A549 (cell line): ENCODE results near the gene BRAT1. TPM values are rescaled to one million over a fixed set of nuclear protein-coding genes. Genes with fewer than 3 reads are reported as not detected.

Experiments
- ATAC-seq, 2 experiments: fragments of 200-7000 bp in 1 of 2; fragments of >200 bp in 1 of 2; cut with Nextera tagmentation in 1 of 2; cut with Tn5 transposase in 1 of 2; 3 replicates each; pipeline versions ENCODE4 v1.8.0 to v1.9.1; 2018 to 2020; ENCODE audit warnings: mild to moderate bottlenecking in 1 of 2, moderate library complexity in 1 of 2
- CTCF ChIA-PET: fragments of 300-600 bp; sonication (Branson Sonifier 250); formaldehyde crosslinking; extraction: SDS; loops from one replicate; lab custom pipeline; 2021; ENCODE audit warnings: antibody characterized with exemption, inconsistent platforms; lab: Yijun Ruan, JAX
- POLR2A ChIA-PET: fragments of 350-600 bp; formaldehyde crosslinking; extraction: SDS; loops from one replicate; lab custom pipeline; 2021; ENCODE audit warnings: antibody characterized with exemption, inconsistent platforms; lab: Yijun Ruan, JAX
- DNase-seq, 2 experiments: peaks; one replicate each; pipeline versions ENCODE4 v3.0.0 to v3.0.0-alpha.2; 2011 to 2016; ENCODE audit warnings: low read depth in 1 of 2, low spot score in 1 of 2
- FAIRE-seq: peaks from 2 replicates; lab custom pipeline; 2011; peaks lifted over from hg19 to GRCh38; lab: Jason Lieb, UNC
- H3K27ac ChIP-seq, 2 experiments: fragments of >200 bp; sonication (Bioruptor Twin); formaldehyde crosslinking; 3 replicates each; pipeline ENCODE4 v1.5.1; 2016 to 2017
- H3K4me1 ChIP-seq: fragments of >200 bp; sonication (Bioruptor Twin); formaldehyde crosslinking; 3 replicates; pipeline ENCODE4 v1.6.1; 2016
- H3K4me2 ChIP-seq: fragments of >200 bp; sonication (Bioruptor Twin); formaldehyde crosslinking; 3 replicates; pipeline ENCODE4 v1.6.1; 2016
- H3K4me3 ChIP-seq: fragments of >200 bp; sonication (Bioruptor Twin); formaldehyde crosslinking; 3 replicates; pipeline ENCODE4 v1.5.1; 2016
- H3K9me3 ChIP-seq: fragments of >200 bp; sonication (Bioruptor Twin); formaldehyde crosslinking; 3 replicates; pipeline ENCODE4 v1.6.1; 2016
- CBX2 ChIP-seq: fragments of 200-600 bp; sonication (generic); IDR thresholded peaks from 2 replicates; pipeline ENCODE4 v1.6.1; 2016; ENCODE audit warnings: low read depth, mild to moderate bottlenecking, borderline replicate concordance
- CBX8 ChIP-seq: fragments of 200-600 bp; sonication (generic); IDR thresholded peaks from 2 replicates; pipeline ENCODE4 v1.6.1; 2016
- CHD2 ChIP-seq: fragments of 150-350 bp; IDR thresholded peaks from 2 replicates; pipeline ENCODE4 v1.6.1; 2014; ENCODE audit warnings: low read length; ENCODE audit not compliant: partially characterized antibody
- ESRRA ChIP-seq: fragments of 150-350 bp; IDR thresholded peaks from 2 replicates; pipeline ENCODE4 v1.6.1; 2014; ENCODE audit warnings: mild to moderate bottlenecking, low read length, borderline replicate concordance
- GATA3 ChIP-seq: IDR thresholded peaks from 2 replicates; pipeline ENCODE4 v1.6.1; 2012; ENCODE audit warnings: borderline replicate concordance
- HDAC2 ChIP-seq: fragments of 200-600 bp; sonication (generic); IDR thresholded peaks from 2 replicates; pipeline ENCODE4 v1.6.1; 2016
- HMGXB4 ChIP-seq: fragments of 250-450 bp; sonication (Bioruptor Pico); IDR thresholded peaks from 2 replicates; pipeline ENCODE4 v1.5.0; 2021; ENCODE audit warnings: mild to moderate bottlenecking, moderate library complexity, borderline replicate concordance
- HOXA7 ChIP-seq: fragments of 250-450 bp; sonication (Bioruptor Pico); IDR thresholded peaks from 2 replicates; pipeline ENCODE4 v1.5.0; 2020; ENCODE audit warnings: mild to moderate bottlenecking, moderate library complexity
- HOXB5 ChIP-seq: fragments of 250-450 bp; sonication (Bioruptor Pico); IDR thresholded peaks from 2 replicates; pipeline ENCODE4 v1.5.0; 2020; ENCODE audit warnings: mild to moderate bottlenecking, moderate library complexity
- JUN ChIP-seq, 2 experiments: fragments of >200 bp; sonication (Bioruptor Twin); formaldehyde crosslinking; IDR thresholded peaks; 2 replicates in 1 of 2; 3 replicates in 1 of 2; pipeline ENCODE4 v1.6.1; 2016 to 2017
- JUNB ChIP-seq: fragments of >200 bp; sonication (Bioruptor Twin); formaldehyde crosslinking; IDR thresholded peaks from 2 replicates; pipeline ENCODE4 v1.6.1; 2016
- KDM1A ChIP-seq: fragments of 200-600 bp; sonication (generic); IDR thresholded peaks from 2 replicates; pipeline ENCODE4 v1.6.1; 2016; ENCODE audit warnings: low read depth, mild to moderate bottlenecking
- MAX ChIP-seq: IDR thresholded peaks from 2 replicates; pipeline ENCODE4 v1.6.1; 2012
- NFE2L2 ChIP-seq: fragments of 150-350 bp; conservative IDR thresholded peaks from 2 replicates; pipeline ENCODE4 v1.6.1; 2014; ENCODE audit warnings: low read length
- NR3C1 ChIP-seq: fragments of >200 bp; sonication (Bioruptor Twin); formaldehyde crosslinking; IDR thresholded peaks from 3 replicates; pipeline ENCODE4 v1.6.1; 2017
- PBX3 ChIP-seq: IDR thresholded peaks from 2 replicates; pipeline ENCODE4 v1.6.1; 2012
- POLR2A ChIP-seq: IDR thresholded peaks from 2 replicates; pipeline ENCODE4 v1.6.1; 2012; ENCODE audit warnings: mild to moderate bottlenecking, low read length
- RAD21 ChIP-seq, 2 experiments: fragments of >200 bp in 1 of 2; sonication (Bioruptor Twin) in 1 of 2; formaldehyde crosslinking in 1 of 2; IDR thresholded peaks in 1 of 2; conservative IDR thresholded peaks in 1 of 2; 2 replicates in 1 of 2; 3 replicates in 1 of 2; pipeline ENCODE4 v1.6.1; 2012 to 2018; ENCODE audit warnings: inconsistent platforms in 1 of 2
- RARB ChIP-seq: fragments of 250-450 bp; sonication (Bioruptor Pico); IDR thresholded peaks from 2 replicates; pipeline ENCODE4 v1.8.0; 2021; ENCODE audit warnings: mild to moderate bottlenecking, moderate library complexity
- TP53 ChIP-seq: fragments of 250-450 bp; sonication (Bioruptor Pico); IDR thresholded peaks from 2 replicates; pipeline ENCODE4 v1.5.0; 2021; ENCODE audit warnings: mild to moderate bottlenecking, moderate library complexity
- ZFP36 ChIP-seq: fragments of 450-650 bp; IDR thresholded peaks from 2 replicates; pipeline ENCODE4 v1.6.1; 2014; ENCODE audit warnings: borderline replicate concordance; ENCODE audit not compliant: partially characterized antibody
- ZNF302 ChIP-seq: fragments of 250-450 bp; sonication (Bioruptor Pico); IDR thresholded peaks from 2 replicates; pipeline ENCODE4 v1.9.0; 2021; ENCODE audit warnings: inconsistent platforms, mild to moderate bottlenecking, moderate library complexity
- ZSCAN20 ChIP-seq: fragments of 250-450 bp; sonication (Bioruptor Pico); IDR thresholded peaks from 2 replicates; pipeline ENCODE4 v1.8.0; 2022; ENCODE audit warnings: mild to moderate bottlenecking, moderate library complexity
- WGBS: methylation state at CpG from one replicate; pipeline ENCODE4 v1.1.6; 2017; ENCODE audit errors: missing lambda C conversion rate; 5-methylcytosine and 5-hydroxymethylcytosine counted together
- polyA plus RNA-seq, 4 experiments: library from polyadenylated mRNA; depleted of rRNA in 3 of 4; stranded (reverse); fragments of >200 nt; fragmentation: RNase III in 1 of 4; extraction: RNeasy Plus Mini Kit Qiagen cat#74134 plus additional on column Dnase treatment in 1 of 4; gene quantifications; 2 replicates in 3 of 4; 3 replicates in 1 of 4; pipeline ENCODE4 v1.2.3, GENCODE V29; 2011 to 2017
- TF ChIP-seq, protein P1 (sequence below): fragments of 450-650 bp; IDR thresholded peaks from 2 replicates; pipeline ENCODE4 v1.6.1; 2014; ENCODE audit warnings: antibody characterized with exemption
- TF ChIP-seq, protein P2 (sequence below): fragments of 250-450 bp; sonication (Bioruptor Pico); IDR thresholded peaks from 2 replicates; pipeline ENCODE4 v1.5.0; 2020; ENCODE audit warnings: low read depth, mild to moderate bottlenecking, moderate library complexity
- TF ChIP-seq, protein P3 (sequence below): IDR thresholded peaks from 2 replicates; pipeline ENCODE4 v1.6.1; 2012; ENCODE audit warnings: low read depth, borderline replicate concordance

BRAT1 gene
- polyA plus RNA-seq, 2 of the 4 experiments (the other 2 are of a cell fraction) = 11.9 to 25.6 TPM

GRCh38 chr7:2558629-2559282 lies 3.4 kb upstream of the BRAT1 start, which contains the start of gene IQCE (continued):
- TF ChIP-seq PBX3 (no peak), CHD2 (no peak), CBX8 (no peak), NR3C1 (no peak), HDAC2 (0 out of 2 replicates have a peak, but pooled peaks have one; percentile 66), ZNF302 (CRISPR knock-in tag) (no peak), TP53 (no peak), JUN (IDR thresholded peaks at IDR 0.05) (peak in 1 of 2 experiments; percentile 59; a peak in 2 of 5 replicates), RAD21 (conservative IDR thresholded peaks at IDR 0.05 in 1 of 2, IDR thresholded peaks at IDR 0.05 in 1 of 2) (peak in 1 of 2 experiments; percentile 13; a peak in 1 of 5 replicates), NFE2L2 (no peak), ESRRA (no peak), RARB (no peak), GATA3 (no peak), HOXB5 (CRISPR knock-in tag) (no peak), HOXA7 (CRISPR knock-in tag) (no peak), ZSCAN20 (no peak), KDM1A (peak; percentile 30; the same call in 1 of the 2 replicates), POLR2A (peak; percentile 25; the same call in 1 of the 2 replicates), MAX (peak; percentile 36; the same call in 1 of the 2 replicates), JUNB (no peak), HMGXB4 (CRISPR knock-in tag) (no peak)
- TF ChIP-seq, protein P1, sequence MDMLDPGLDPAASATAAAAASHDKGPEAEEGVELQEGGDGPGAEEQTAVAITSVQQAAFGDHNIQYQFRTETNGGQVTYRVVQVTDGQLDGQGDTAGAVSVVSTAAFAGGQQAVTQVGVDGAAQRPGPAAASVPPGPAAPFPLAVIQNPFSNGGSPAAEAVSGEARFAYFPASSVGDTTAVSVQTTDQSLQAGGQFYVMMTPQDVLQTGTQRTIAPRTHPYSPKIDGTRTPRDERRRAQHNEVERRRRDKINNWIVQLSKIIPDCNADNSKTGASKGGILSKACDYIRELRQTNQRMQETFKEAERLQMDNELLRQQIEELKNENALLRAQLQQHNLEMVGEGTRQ = no peak
- TF ChIP-seq, protein P2, sequence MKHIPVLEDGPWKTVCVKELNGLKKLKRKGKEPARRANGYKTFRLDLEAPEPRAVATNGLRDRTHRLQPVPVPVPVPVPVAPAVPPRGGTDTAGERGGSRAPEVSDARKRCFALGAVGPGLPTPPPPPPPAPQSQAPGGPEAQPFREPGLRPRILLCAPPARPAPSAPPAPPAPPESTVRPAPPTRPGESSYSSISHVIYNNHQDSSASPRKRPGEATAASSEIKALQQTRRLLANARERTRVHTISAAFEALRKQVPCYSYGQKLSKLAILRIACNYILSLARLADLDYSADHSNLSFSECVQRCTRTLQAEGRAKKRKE = no peak
- TF ChIP-seq, protein P3, sequence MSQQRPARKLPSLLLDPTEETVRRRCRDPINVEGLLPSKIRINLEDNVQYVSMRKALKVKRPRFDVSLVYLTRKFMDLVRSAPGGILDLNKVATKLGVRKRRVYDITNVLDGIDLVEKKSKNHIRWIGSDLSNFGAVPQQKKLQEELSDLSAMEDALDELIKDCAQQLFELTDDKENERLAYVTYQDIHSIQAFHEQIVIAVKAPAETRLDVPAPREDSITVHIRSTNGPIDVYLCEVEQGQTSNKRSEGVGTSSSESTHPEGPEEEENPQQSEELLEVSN = no peak

GRCh38 chr7:2554661-2555111 lies 638 bp downstream of the BRAT1 start:
- peak overlapping the region; percentile 100 for H3K4me2 ChIP-seq
- H3K4me3 ChIP-seq = peak overlapping the region; percentile 64
- peak overlapping the region; percentile 97 to 100 for H3K27ac ChIP-seq
- CTCF ChIA-PET = interaction anchor here (1.0 kb wide), 2 partner anchors 8 to 51 kb away, joined by 3 read pairs; no protein-coding TSS in a partner anchor
- TF ChIP-seq ZFP36 = no peak
- TF ChIP-seq CBX2 = no peak
- TF ChIP-seq, protein P3 = no peak
- TF ChIP-seq ESRRA = no peak
- TF ChIP-seq HMGXB4 (CRISPR knock-in tag) = no peak
- peak; percentile 1 to 3; a peak in 3 of 6 replicates for ATAC-seq
- WGBS = 8% methylated on average over 6 of the region's 12 CpGs
- POLR2A ChIA-PET = no interaction called here
- peaks cover 25% of the 10 kb centered on the region for H3K4me1 ChIP-seq
- no peak for DNase-seq
- no peaks in the 10 kb centered on the region for H3K9me3 ChIP-seq
- no peak for FAIRE-seq
